Heart left ventricle (tissue), 16 donors: ENCODE data around the gene BRCA2. TPM values are rescaled to one million over a fixed set of nuclear protein-coding genes. Genes with fewer than 3 reads are reported as not detected.

Source experiments
- ATAC-seq, 4 donors: fragments of 200-7000 bp; cut with Tn5 transposase; one replicate each; pipeline ENCODE4 v1.9.1; 2020 to 2022; ENCODE audit warnings: moderate library complexity in 4 of 4, mild to moderate bottlenecking in 3 of 4, moderate number of reproducible peaks in 1 of 4
- DNase-seq, 5 donors: peaks; one replicate each; pipeline ENCODE4 v3.0.0-alpha.2; 2020
- H3K27ac ChIP-seq, 12 donors: fragments of 200-600 bp; sonication (generic) in 4 of 12; one replicate each; pipeline versions ENCODE4 v1.5.0 to v1.8.0; 2016 to 2022; ENCODE audit warnings: mild to moderate bottlenecking in 2 of 12
- H3K27me3 ChIP-seq, 9 donors: fragments of 200-600 bp; sonication (generic) in 2 of 9; one replicate each; pipeline versions ENCODE4 v1.5.1 to v1.8.0; 2016 to 2022; ENCODE audit warnings: mild to moderate bottlenecking in 3 of 9
- H3K36me3 ChIP-seq, 9 donors: fragments of 200-600 bp; sonication (generic) in 2 of 9; one replicate each; pipeline versions ENCODE4 v1.5.0 to v1.8.0; 2018 to 2022; ENCODE audit warnings: mild to moderate bottlenecking in 2 of 9
- H3K4me1 ChIP-seq, 12 donors: fragments of 200-600 bp; sonication (generic) in 4 of 12; one replicate each; pipeline versions ENCODE4 v1.5.0 to v1.8.0; 2016 to 2022; ENCODE audit warnings: mild to moderate bottlenecking in 3 of 12
- H3K4me3 ChIP-seq, 12 donors: fragments of 200-600 bp; sonication (generic) in 4 of 12; one replicate each; pipeline versions ENCODE4 v1.5.0 to v1.8.0; 2017 to 2022; ENCODE audit warnings: mild to moderate bottlenecking in 9 of 12, moderate library complexity in 4 of 12
- H3K9me3 ChIP-seq, 12 donors: fragments of 200-600 bp; sonication (generic) in 4 of 12; one replicate each; pipeline versions ENCODE4 v1.5.0 to v1.8.0; 2016 to 2022; ENCODE audit warnings: mild to moderate bottlenecking in 1 of 12
- POLR2A ChIP-seq, 2 donors: fragments of 450-650 bp; IDR thresholded peaks; one replicate each; pipeline ENCODE4 v1.6.1; 2017; ENCODE audit warnings: antibody characterized with exemption in 2 of 2, mild to moderate bottlenecking in 2 of 2, moderate library complexity in 2 of 2
- WGBS, 4 donors: extraction: QIAGEN DNeasy Blood & Tissue Kit in 2 of 4; methylation state at CpG; one replicate each; pipeline versions ENCODE4 v1.1.5 to v1.1.7; 2013 to 2018; 5-methylcytosine and 5-hydroxymethylcytosine counted together
- intact Hi-C, 10 donors: fragments of 100-400 bp; cut with DNase I; formaldehyde crosslinking; loops; one replicate each; pipeline versions ENCODE4 v1.11.1 to v1.14.2; 2022
- polyA plus RNA-seq, 2 donors: library from polyadenylated mRNA; stranded (reverse); fragments of 200-250 nt; gene quantifications; one replicate each; pipeline ENCODE4 v1.2.3, GENCODE V29; 2013
- total RNA-seq, 9 donors: library from RNA; depleted of rRNA in 2 of 9; stranded (reverse); fragments of >200 nt in 2 of 9; fragmentation: NEBNext Ultra II Directional in 3 of 9; extraction: Animal tissue kit (Norgen Biotek cat#: 25700) in 3 of 9; gene quantifications; one replicate each; pipeline versions ENCODE4 v1.1.0 to v1.2.4, GENCODE V29; 2016 to 2023
- TF ChIP-seq, protein P1 (sequence below), 12 donors: fragments of 200-600 bp; sonication (generic) in 4 of 12; IDR thresholded peaks; one replicate each; pipeline versions ENCODE4 v1.5.0 to v1.8.0; 2018 to 2022; ENCODE audit warnings: antibody characterized with exemption in 12 of 12, mild to moderate bottlenecking in 5 of 12
- donor health status: ischemic (EF 13 %, LVEDD 7.1; RV severe dilation, severe dysfunction).
- donor health status: healthy with polysubstance abuse.
- donor health status: DM: no; HTN: yes; CAD: no.
- donor health status: DM: no; HTN: no; CAD: no.
- donor health status: ischemic (EF 25% LVEDD 6.9; RV normal size, moderate dysfunction).
- donor health status: ischemic (EF 25% LVEDD 5.7; RV mildly dilated, moderate dysfunction).
- donor health status: healthy.
- donor health status: DM: yes; HTN: yes; CAD: no.
- donor health status: ischemic (EF 35%, LVEDD 5.7; RV mildly dilated, moderate dysfunction).
- donor health status: nonischemic (EF 11% LVEDD 7.7; RV severe dilation, severe dysfunction).
- donor health status: DM: yes; HTN: yes; CAD: no.
- donor health status: PGD.
- donor health status: ischemic (EF 29% LVEDD 5.4; RV normal size, mild dysfunction).
- donor health status: nonischemic (EF 23%, LVEDD 6.1; RV moderate dilation, normal function).

The BRCA2 gene
- total and polyA plus RNA-seq, 11 donors = 0.04 to 5.2 (median 0.28) TPM

DNA sequence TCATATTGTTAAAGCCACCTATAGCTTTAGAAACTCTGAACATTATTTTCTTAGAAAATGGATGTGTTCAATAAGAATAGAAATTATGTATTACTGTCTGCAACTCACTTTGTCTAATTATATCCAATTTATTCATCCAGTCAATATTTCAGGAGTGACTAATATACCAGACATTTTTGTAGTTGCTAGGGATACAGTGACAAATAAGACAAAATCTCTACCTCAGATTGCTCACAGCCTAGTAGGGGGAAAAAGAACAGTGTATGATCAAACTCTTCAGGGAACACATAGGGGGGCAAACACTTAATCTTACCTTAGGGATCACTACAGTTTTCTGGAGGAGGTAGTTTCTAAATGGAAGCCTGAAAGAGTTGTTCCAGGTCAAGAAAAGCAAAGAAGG is 8.6 kb downstream of the BRCA2 start:
- intact Hi-C loops = no loop called here

GRCh38 chr13:32330441-32330840 is 15.1 kb downstream of the BRCA2 start:
- ATAC-seq (no peak), DNase-seq (no peak)
- WGBS, 4 donors = 89 to 97% (median 96%) methylated on average over 2 of the region's 2 CpGs
- Histone ChIP-seq H3K9me3 (no peaks in the 10 kb centered on the region), H3K36me3 (no peaks in the 10 kb centered on the region), H3K4me1 (peaks cover 0 to 8% (median 0%) of the 10 kb centered on the region in 12 donors), H3K4me3 (no peak overlapping the region), H3K27ac (no peak overlapping the region), H3K27me3 (no peaks in the 10 kb centered on the region)
- intact Hi-C loops = no loop called here
- TF ChIP-seq, protein P1, sequence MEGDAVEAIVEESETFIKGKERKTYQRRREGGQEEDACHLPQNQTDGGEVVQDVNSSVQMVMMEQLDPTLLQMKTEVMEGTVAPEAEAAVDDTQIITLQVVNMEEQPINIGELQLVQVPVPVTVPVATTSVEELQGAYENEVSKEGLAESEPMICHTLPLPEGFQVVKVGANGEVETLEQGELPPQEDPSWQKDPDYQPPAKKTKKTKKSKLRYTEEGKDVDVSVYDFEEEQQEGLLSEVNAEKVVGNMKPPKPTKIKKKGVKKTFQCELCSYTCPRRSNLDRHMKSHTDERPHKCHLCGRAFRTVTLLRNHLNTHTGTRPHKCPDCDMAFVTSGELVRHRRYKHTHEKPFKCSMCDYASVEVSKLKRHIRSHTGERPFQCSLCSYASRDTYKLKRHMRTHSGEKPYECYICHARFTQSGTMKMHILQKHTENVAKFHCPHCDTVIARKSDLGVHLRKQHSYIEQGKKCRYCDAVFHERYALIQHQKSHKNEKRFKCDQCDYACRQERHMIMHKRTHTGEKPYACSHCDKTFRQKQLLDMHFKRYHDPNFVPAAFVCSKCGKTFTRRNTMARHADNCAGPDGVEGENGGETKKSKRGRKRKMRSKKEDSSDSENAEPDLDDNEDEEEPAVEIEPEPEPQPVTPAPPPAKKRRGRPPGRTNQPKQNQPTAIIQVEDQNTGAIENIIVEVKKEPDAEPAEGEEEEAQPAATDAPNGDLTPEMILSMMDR (IDR thresholded peaks at IDR 0.05) = no peak
- no peak for TF ChIP-seq POLR2A (IDR thresholded peaks at IDR 0.05)

More for the DNA sequence above, 8.6 kb downstream of the BRCA2 start:
- TF ChIP-seq, protein P1 (IDR thresholded peaks at IDR 0.05) = no peak
- no peak for TF ChIP-seq POLR2A (IDR thresholded peaks at IDR 0.05)
- Histone ChIP-seq H3K27me3 (no peaks in the 10 kb centered on the region), H3K36me3 (no peaks in the 10 kb centered on the region), H3K27ac (no peak overlapping the region), H3K4me1 (no peaks in the 10 kb centered on the region), H3K9me3 (no peaks in the 10 kb centered on the region), H3K4me3 (no peak overlapping the region)
- ATAC-seq (no peak), DNase-seq (no peak)

DNA sequence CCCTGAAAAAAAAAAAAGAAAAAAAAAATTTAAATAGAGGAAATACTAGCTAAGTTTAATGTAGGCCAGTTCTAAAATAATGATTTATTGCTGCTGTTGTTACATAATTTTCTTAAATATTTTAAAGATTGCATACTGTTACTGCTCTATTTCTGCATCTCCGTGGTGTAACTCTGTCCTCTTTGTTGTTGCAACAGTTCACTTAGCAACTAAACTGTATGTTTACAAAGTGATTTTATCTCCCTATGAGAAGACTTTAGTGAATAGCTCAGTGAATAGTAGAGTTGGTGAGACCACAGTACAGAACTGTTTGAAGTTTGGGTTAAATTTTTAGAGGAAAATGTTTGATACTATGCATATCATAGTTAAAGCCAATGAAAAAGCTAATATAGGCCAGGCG is 19.4 kb downstream of the BRCA2 start:
- 94 to 97% (median 96%) methylated on average over 2 of the region's 2 CpGs for WGBS, 4 donors
- no peak for ATAC-seq
- intact Hi-C loops = no loop called here

GRCh38 chr13:32340914-32341313 is 25.6 kb downstream of the BRCA2 start:
- intact Hi-C loops = no loop called here
- DNase-seq = no peak
- no peaks in the 10 kb centered on the region for H3K9me3 ChIP-seq
- H3K4me1 ChIP-seq = no peaks in the 10 kb centered on the region
- H3K4me3 ChIP-seq = no peak overlapping the region
- H3K36me3 ChIP-seq = peaks cover 0 to 6% (median 0%) of the 10 kb centered on the region in 9 donors
- TF ChIP-seq POLR2A (IDR thresholded peaks at IDR 0.05) = no peak
- TF ChIP-seq, protein P1 (IDR thresholded peaks at IDR 0.05) = no peak
- ATAC-seq = no peak
- WGBS, 4 donors = 91 to 95% (median 92%) methylated on average over 3 of the region's 3 CpGs
- H3K27me3 ChIP-seq = no peaks in the 10 kb centered on the region
- H3K27ac ChIP-seq = no peak overlapping the region

More for the DNA sequence above, 19.4 kb downstream of the BRCA2 start:
- Histone ChIP-seq H3K27ac (no peak overlapping the region), H3K4me3 (no peak overlapping the region), H3K27me3 (no peaks in the 10 kb centered on the region), H3K9me3 (no peaks in the 10 kb centered on the region), H3K36me3 (peaks cover 0 to 9% (median 0%) of the 10 kb centered on the region in 9 donors), H3K4me1 (peaks cover 0 to 8% (median 0%) of the 10 kb centered on the region in 12 donors)
- TF ChIP-seq, protein P1 (IDR thresholded peaks at IDR 0.05) = no peak
- TF ChIP-seq POLR2A (IDR thresholded peaks at IDR 0.05) = no peak
- DNase-seq = no peak
